ENCODE results near the gene KCTD4.

The KCTD4 gene

GRCh38 chr13:45174478-45174877 is 26.4 kb downstream of the KCTD4 start:
- no peak for DNase-seq (ENCODE audit: low read depth in 3 of 3)

- no peak for DNase-seq (ENCODE audit: low read depth in 3 of 3)
Observed at GRCh38 chr13:45168555-45168930, 32.3 kb downstream of the KCTD4 start.

GRCh38 chr13:45167611-45168554 is 33.0 kb downstream of the KCTD4 start:
- no peak for DNase-seq (ENCODE audit: low read depth in 3 of 3)

DNA sequence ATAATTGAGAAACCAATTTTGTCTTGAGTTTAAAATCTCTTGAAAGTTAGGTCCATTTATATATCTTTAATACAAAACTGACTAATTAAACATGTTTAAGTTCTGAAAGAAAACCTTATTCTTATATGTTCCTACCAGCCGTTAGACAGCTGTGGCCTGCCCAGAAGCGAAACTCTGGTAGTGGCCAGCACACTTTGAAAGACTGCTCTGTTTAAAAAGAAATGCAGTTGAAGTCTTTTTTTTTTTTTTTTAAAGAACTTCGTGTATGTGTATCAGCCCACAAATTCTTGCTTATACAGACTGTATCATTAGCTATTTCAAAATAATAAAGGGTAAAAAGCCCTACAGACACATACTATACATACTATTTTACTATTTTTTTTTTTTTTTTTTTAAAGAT is 34.0 kb downstream of the KCTD4 start:
- DNase-seq (ENCODE audit: low read depth in 3 of 3): no peak

DNA sequence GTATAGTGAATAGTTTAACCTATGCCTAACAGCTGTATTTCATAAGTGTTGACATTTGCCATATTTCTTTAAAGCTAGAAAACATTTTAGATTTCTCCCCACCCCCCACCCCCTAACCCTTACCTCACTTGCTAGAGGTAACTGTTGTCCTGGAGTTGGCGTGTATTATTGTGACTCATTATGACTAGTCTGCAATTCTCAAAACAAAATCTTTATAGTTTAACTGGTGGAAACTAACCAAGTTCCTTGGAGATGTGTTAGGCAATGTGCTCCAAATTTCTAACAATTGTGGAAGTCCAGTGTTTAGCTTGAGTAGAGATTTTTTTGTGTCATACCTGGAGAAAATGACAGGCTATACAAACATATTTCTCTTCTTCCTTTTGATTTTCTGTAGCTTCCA is 38.0 kb downstream of the KCTD4 start:
- DNase-seq (ENCODE audit: low read depth in 3 of 3): no peak

GRCh38 chr13:45162194-45162593 is 38.7 kb downstream of the KCTD4 start:
- DNase-seq (ENCODE audit: low read depth in 3 of 3): no peak

DNA sequence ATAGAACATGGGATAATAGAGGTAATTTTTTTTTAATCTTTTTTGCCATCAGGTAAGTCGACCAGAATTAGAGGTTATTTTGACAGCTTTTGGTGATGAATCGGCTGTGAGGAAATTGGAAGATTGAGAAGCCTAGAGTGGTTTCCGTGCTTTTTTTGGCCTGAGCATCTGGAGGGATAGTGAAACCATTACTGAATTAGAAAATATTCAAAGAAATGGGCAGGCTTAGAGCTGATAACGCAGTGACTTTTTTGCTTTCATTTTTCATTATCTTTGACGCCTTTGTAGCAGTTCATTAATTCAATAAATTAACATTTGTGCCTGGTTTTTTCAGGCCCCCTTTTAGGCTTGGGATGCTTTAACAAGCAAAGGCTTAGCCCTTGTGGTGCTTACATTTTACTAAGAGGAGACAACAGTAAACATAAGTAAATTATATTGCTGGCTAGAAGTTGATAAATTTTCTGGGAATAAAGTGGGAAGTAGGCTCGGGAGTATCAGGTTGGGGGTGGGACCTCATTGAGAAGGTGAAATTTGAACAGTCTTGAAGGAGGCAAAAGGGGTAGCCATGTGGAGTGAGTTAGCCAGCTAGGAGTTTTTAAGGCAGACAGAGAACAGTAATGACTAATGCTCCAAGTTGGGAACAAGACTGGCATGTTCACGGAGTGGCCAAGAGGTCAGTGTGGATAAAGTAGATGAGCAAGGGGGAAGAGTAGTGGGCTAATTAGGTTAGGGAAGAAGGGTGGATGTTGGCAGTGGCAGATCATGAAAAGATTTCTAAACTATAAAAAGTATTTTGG is 44.1 kb downstream of the KCTD4 start:
- DNase-seq (ENCODE audit: low read depth in 3 of 3): no peak

- DNase-seq (ENCODE audit: low read depth in 3 of 3): no peak
Observed at GRCh38 chr13:45149964-45150363, 50.9 kb downstream of the KCTD4 start.

GRCh38 chr13:45143346-45143751 is 57.5 kb downstream of the KCTD4 start:
- DNase-seq (ENCODE audit: low read depth in 3 of 3): no peak

Measured in stimulated activated CD4-positive, alpha-beta T cell treated with anti-CD3 and anti-CD28 coated beads, TNF-alpha, amount 100 ng/mL, for 48 hours (primary cell).